Upper lobe of left lung (tissue), 6 donors: ENCODE results near the gene PEX11B. TPM values are rescaled to one million over a fixed set of nuclear protein-coding genes. Genes with fewer than 3 reads are reported as not detected.

Experiments used
- ATAC-seq, 2 donors: fragments of 200-7000 bp; cut with Tn5 transposase; one replicate each; pipeline ENCODE4 v1.9.1; 2022; ENCODE audit warnings: mild to moderate bottlenecking in 2 of 2, moderate library complexity in 2 of 2; ENCODE audit not compliant: low FRiP score in 2 of 2
- DNase-seq, 2 donors: peaks; one replicate each; pipeline ENCODE4 v3.0.0-alpha.2; 2019 to 2020
- H3K27ac ChIP-seq, 4 donors: fragments of 200-600 bp; sonication (generic); one replicate each; pipeline ENCODE4 v1.5.1; 2016 to 2019
- H3K27me3 ChIP-seq, 4 donors: fragments of 200-600 bp; sonication (generic); one replicate each; pipeline ENCODE4 v1.5.1; 2017 to 2019
- H3K36me3 ChIP-seq, 4 donors: fragments of 200-600 bp; sonication (generic); one replicate each; pipeline ENCODE4 v1.5.1; 2016 to 2019
- H3K4me1 ChIP-seq, 4 donors: fragments of 200-600 bp; sonication (generic); one replicate each; pipeline ENCODE4 v1.5.1; 2018 to 2019
- H3K4me3 ChIP-seq, 4 donors: fragments of 200-600 bp; sonication (generic); one replicate each; pipeline ENCODE4 v1.5.1; 2017 to 2019; ENCODE audit warnings: mild to moderate bottlenecking in 2 of 4, moderate library complexity in 1 of 4
- H3K9me3 ChIP-seq, 4 donors: fragments of 200-600 bp; sonication (generic); one replicate each; pipeline ENCODE4 v1.5.1; 2018 to 2019
- EP300 ChIP-seq, 4 donors: sonication (generic); formaldehyde crosslinking; IDR thresholded peaks; one replicate each; pipeline ENCODE4 v1.5.1; 2017; ENCODE audit warnings: antibody characterized with exemption in 4 of 4, control low read depth in 2 of 4
- POLR2A ChIP-seq, 4 donors: fragments of 450-650 bp; IDR thresholded peaks; one replicate each; pipeline ENCODE4 v1.5.1; 2016 to 2017; ENCODE audit warnings: antibody characterized with exemption in 4 of 4, mild to moderate bottlenecking in 2 of 4
- POLR2AphosphoS5 ChIP-seq, 2 donors: sonication (generic); formaldehyde crosslinking; IDR thresholded peaks; one replicate each; pipeline ENCODE4 v1.5.1; 2017; ENCODE audit warnings: antibody characterized with exemption in 2 of 2
- WGBS, 2 donors: methylation state at CpG; one replicate each; pipeline ENCODE4 v1.1.5; 2017 to 2018; 5-methylcytosine and 5-hydroxymethylcytosine counted together
- total RNA-seq, 6 donors: library from RNA; depleted of rRNA in 4 of 6; stranded (reverse); fragments of >200 nt in 4 of 6; gene quantifications; one replicate each; pipeline versions ENCODE4 v1.1.0 to v1.2.1, GENCODE V29; 2016 to 2021
- TF ChIP-seq, protein P1 (sequence below), 6 experiments: fragments of 450-650 bp in 4 of 6; fragments of 200-600 bp in 2 of 6; sonication (generic) in 2 of 6; IDR thresholded peaks; one replicate each; pipeline ENCODE4 v1.5.1; 2016 to 2019; ENCODE audit warnings: antibody characterized with exemption in 6 of 6
- donor health status: DM: no; HTN: no; CAD: no; lungs with moderate emphysema.
- donor health status: DM: no; HTN: yes; CAD: no; lungs with severe emphysema.

Gene PEX11B
- total RNA-seq, 6 donors from 2014 or later, result 15.2 to 29.5 (median 26.9) TPM

DNA sequence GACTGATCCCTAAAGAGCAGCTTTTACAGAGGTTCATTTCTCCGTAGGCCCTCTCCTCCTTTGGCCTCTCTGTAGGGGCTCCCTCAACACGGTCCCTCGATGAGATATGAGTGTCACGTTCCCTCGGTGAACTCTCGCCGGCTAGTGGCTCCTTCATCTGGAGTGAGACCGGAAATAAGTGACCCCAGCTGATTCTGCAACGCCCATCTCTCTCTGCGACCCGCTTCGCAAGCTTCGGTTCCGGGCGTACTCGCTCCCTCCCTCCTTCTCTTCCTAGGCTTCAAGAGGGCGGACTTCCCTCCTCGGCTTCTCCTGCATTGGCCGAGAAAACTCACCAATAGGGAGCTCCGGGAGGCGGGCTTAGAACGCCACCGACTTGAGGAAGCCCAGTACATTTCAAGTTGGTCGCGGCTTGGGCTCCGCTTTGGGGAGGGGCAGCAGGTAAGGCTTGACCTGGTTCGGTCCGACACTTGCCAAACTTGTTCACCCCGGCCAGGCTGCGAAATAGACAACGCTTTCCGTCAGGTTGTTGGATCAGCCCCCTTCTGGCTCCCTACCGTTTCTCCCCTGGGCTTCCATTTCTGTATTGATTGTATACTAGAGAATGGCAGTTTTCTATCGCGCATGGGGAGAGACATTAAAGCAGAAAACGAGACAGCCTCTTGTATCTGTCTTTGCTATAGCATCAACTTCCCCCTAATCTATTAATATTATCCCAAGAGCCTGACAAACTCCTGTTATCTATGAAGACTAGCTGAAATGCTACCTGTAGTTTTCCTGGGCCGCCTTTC is 46.0 kb upstream of the PEX11B start, which contains the start of the genes ANKRD34A and POLR3GL:
ANKRD34A (minus strand) TSS at position 248 of the 791 bp plus-strand sequence. CDS start 2,816 bp downstream, outside the sequence.
POLR3GL (plus strand) TSS at position 363 of the 791 bp plus-strand sequence. CDS start 10,176 bp downstream, outside the sequence.
- peaks cover 40 to 54% (median 47%) of the 10 kb centered on the region in 4 donors for H3K4me1 ChIP-seq
- peak within 1 kb of the TSS; percentile 78 to 93 (median 91) for H3K27ac ChIP-seq
- no peaks in the 10 kb centered on the region for H3K36me3 ChIP-seq
- H3K27me3 ChIP-seq, result no peaks in the 10 kb centered on the region
- DNase-seq, result peak in 1 of 2 donors; percentile 99
- TF ChIP-seq EP300 (IDR thresholded peaks at IDR 0.05) (no peak), POLR2A (IDR thresholded peaks at IDR 0.05) (peak; percentile 1 to 98 (median 84)), POLR2AphosphoS5 (IDR thresholded peaks at IDR 0.05) (peak; percentile 86 to 97)
- TF ChIP-seq, protein P1, sequence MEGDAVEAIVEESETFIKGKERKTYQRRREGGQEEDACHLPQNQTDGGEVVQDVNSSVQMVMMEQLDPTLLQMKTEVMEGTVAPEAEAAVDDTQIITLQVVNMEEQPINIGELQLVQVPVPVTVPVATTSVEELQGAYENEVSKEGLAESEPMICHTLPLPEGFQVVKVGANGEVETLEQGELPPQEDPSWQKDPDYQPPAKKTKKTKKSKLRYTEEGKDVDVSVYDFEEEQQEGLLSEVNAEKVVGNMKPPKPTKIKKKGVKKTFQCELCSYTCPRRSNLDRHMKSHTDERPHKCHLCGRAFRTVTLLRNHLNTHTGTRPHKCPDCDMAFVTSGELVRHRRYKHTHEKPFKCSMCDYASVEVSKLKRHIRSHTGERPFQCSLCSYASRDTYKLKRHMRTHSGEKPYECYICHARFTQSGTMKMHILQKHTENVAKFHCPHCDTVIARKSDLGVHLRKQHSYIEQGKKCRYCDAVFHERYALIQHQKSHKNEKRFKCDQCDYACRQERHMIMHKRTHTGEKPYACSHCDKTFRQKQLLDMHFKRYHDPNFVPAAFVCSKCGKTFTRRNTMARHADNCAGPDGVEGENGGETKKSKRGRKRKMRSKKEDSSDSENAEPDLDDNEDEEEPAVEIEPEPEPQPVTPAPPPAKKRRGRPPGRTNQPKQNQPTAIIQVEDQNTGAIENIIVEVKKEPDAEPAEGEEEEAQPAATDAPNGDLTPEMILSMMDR (IDR thresholded peaks at IDR 0.05), result peak in 1 of 6 experiments; percentile 17
- H3K4me3 ChIP-seq, result peak within 1 kb of the TSS; percentile 37 to 65 (median 55)
- WGBS, 2 donors, result 0% methylated on average over 27 to 37 of the region's 37 CpGs
- peaks cover 0 to 3% (median 0%) of the 10 kb centered on the region in 4 donors for H3K9me3 ChIP-seq
- peak; percentile 95 to 97 for ATAC-seq

DNA sequence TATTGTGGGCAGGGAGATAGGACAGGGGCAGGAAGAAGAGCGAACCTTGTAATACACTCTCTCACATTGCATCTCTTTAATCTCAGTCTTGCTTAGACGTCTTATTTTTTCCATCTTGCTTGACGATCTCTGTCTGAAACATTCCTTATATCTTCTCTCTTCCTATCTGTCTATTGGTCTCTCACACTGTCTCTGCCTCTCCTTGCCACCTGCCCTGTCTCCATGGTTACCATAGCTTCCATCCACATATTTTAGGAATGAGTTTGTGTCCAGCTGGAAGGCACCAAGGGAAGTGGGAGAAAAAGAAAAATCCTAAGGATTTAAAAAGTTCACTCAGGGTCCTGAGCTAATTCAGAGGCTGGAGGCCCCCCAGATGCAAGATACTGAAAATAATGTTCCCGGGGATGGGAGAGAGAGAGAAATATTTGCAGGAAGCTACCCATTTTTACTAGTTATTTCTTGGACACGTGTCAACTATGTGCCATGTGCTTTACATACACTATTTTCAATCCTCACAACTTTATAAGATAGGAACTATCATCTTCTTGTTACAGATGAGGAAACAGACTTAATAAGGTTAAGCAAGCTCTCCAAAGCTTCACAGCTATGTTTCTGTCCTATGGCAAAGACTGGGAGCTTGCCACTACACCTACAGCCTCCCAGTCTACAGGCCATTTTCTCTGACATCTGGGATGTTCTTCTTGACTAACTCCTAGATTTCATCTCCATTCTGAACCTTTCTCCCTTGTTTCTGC is 44.9 kb upstream of the PEX11B start:
- ATAC-seq, result no peak
- TF ChIP-seq, protein P1 (IDR thresholded peaks at IDR 0.05), result no peak
- TF ChIP-seq EP300 (IDR thresholded peaks at IDR 0.05) (no peak), POLR2A (IDR thresholded peaks at IDR 0.05) (no peak), POLR2AphosphoS5 (IDR thresholded peaks at IDR 0.05) (no peak)
- peak overlapping the region in 2 of 4 donors; percentile 59 to 65 for H3K4me3 ChIP-seq
- no peaks in the 10 kb centered on the region for H3K27me3 ChIP-seq
- peaks cover 43 to 60% (median 49%) of the 10 kb centered on the region in 4 donors for H3K4me1 ChIP-seq
- DNase-seq, result no peak
- peak overlapping the region; percentile 78 to 93 (median 91) for H3K27ac ChIP-seq
- WGBS, 2 donors, result 53 to 55% methylated on average over 5 of the region's 5 CpGs
- no peaks in the 10 kb centered on the region for H3K36me3 ChIP-seq
- H3K9me3 ChIP-seq, result peaks cover 0 to 3% (median 0%) of the 10 kb centered on the region in 4 donors

DNA sequence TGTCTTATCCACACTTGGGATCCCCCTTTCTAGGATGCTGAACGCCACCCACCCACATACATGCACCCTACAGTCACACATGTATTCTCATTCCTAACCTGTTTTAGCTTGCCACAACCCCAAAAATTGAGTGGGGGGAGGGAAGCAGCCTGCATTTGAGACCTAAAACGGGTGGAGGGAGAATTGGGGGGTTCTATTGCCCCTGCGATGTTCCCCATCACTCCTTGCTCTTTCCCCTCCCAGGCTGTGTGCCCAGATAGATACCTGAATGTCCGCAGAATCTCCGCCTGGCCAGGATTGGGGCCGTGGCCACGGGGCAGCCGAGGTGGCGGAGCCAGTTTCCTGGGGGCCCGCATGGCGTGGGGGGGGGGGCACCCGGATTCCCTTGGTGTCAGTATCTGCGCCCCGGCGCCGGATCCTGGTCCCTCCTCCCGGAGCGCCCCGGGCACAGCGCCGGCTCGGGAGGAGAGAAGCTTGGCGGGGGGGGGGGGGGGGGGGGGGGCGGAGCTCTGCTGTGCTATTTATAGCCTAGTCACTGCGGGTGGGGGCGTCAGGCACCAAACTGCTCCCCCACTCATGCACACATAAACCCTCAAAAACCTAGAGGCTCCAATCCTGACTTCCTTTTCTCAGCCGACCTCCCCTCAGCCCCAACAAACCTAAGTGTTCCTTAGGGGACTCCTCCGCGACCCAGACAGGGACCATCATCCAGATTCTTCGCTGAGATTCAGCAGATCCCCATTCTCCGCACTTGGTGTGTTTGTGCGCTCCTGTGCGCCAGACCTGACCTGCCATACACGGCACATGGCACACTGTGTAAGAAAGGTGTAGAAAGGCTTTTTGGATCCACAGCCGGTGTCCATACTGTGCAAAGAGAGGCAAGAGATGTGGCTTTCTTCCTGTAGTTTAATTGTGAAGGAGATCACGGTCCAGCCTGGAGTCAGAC is 43.9 kb upstream of the PEX11B start:
- TF ChIP-seq POLR2AphosphoS5 (IDR thresholded peaks at IDR 0.05) (no peak), EP300 (IDR thresholded peaks at IDR 0.05) (no peak)
- WGBS, 2 donors, result 6 to 16% methylated on average over 18 to 20 of the region's 36 CpGs
- ATAC-seq (no peak), DNase-seq (peak; percentile 53 to 85)
- H3K27ac ChIP-seq, result peak overlapping the region; percentile 20 to 92 (median 78)
- no peaks in the 10 kb centered on the region for H3K36me3 ChIP-seq
- peak overlapping the region; percentile 41 to 66 (median 62) for H3K4me3 ChIP-seq
- no peaks in the 10 kb centered on the region for H3K27me3 ChIP-seq
- peaks cover 0 to 2% (median 0%) of the 10 kb centered on the region in 4 donors for H3K9me3 ChIP-seq
- peaks cover 47 to 70% (median 51%) of the 10 kb centered on the region in 4 donors for H3K4me1 ChIP-seq

DNA sequence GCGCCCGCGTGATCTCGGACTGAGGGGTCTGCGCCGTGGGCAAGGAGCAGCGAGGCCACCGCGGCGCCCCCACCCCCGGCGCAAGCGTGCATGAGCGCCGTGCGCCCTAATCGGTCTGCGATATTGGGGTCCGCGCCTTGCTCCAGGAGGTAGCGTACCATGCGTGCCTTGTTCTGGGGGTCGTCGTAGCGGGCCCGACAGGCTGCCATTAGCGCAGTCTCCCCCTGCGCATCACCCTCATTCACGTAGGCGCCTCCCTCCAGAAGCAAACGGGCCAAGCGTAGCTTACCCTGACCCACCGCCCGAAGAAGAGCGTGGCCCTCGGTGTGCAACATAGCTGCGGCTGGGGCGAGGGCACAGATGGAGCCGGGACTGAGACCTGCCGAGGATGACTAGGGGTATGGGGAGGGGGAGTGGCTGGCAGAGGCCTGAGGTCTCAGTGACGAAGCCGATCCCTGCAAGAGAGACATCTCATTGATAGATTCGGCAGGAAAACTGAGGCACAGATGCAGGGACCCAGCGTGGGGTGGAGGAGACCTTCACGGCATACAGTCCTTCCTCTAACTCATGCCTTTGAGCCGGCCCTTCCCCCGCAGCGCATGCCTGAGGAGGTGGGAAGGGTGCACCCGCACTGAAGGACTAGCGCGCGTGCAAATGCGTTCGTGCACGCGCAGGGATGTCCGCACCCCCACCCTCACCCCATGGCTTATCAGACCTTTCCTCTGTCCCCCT is 43.1 kb upstream of the PEX11B start:
- Histone ChIP-seq H3K4me3 (peak overlapping the region; percentile 41 to 66 (median 62)), H3K9me3 (no peaks in the 10 kb centered on the region), H3K27me3 (no peaks in the 10 kb centered on the region), H3K4me1 (peaks cover 50 to 79% (median 55%) of the 10 kb centered on the region in 4 donors), H3K36me3 (no peaks in the 10 kb centered on the region), H3K27ac (peak overlapping the region; percentile 77 to 92 (median 85))
- WGBS, 2 donors, result 2 to 13% methylated on average over 8 to 26 of the region's 57 CpGs
- DNase-seq, result peak; percentile 57 to 84
- TF ChIP-seq EP300 (IDR thresholded peaks at IDR 0.05) (no peak), POLR2AphosphoS5 (IDR thresholded peaks at IDR 0.05) (no peak), POLR2A (IDR thresholded peaks at IDR 0.05) (no peak)
- TF ChIP-seq, protein P1 (IDR thresholded peaks at IDR 0.05), result no peak
- no peak for ATAC-seq
